Upper lobe of left lung (tissue), 6 donors: ENCODE results near the gene TSEN54. TPM values are rescaled to one million over a fixed set of nuclear protein-coding genes. Genes with fewer than 3 reads are reported as not detected.

Experiments
- ATAC-seq, 2 donors: fragments of 200-7000 bp; cut with Tn5 transposase; one replicate each; pipeline ENCODE4 v1.9.1; 2022; ENCODE audit warnings: mild to moderate bottlenecking in 2 of 2, moderate library complexity in 2 of 2; ENCODE audit not compliant: low FRiP score in 2 of 2
- DNase-seq, 2 donors: peaks; one replicate each; pipeline ENCODE4 v3.0.0-alpha.2; 2019 to 2020
- H3K27ac ChIP-seq, 4 donors: fragments of 200-600 bp; sonication (generic); one replicate each; pipeline ENCODE4 v1.5.1; 2016 to 2019
- H3K27me3 ChIP-seq, 4 donors: fragments of 200-600 bp; sonication (generic); one replicate each; pipeline ENCODE4 v1.5.1; 2017 to 2019
- H3K36me3 ChIP-seq, 4 donors: fragments of 200-600 bp; sonication (generic); one replicate each; pipeline ENCODE4 v1.5.1; 2016 to 2019
- H3K4me1 ChIP-seq, 4 donors: fragments of 200-600 bp; sonication (generic); one replicate each; pipeline ENCODE4 v1.5.1; 2018 to 2019
- H3K4me3 ChIP-seq, 4 donors: fragments of 200-600 bp; sonication (generic); one replicate each; pipeline ENCODE4 v1.5.1; 2017 to 2019; ENCODE audit warnings: mild to moderate bottlenecking in 2 of 4, moderate library complexity in 1 of 4
- H3K9me3 ChIP-seq, 4 donors: fragments of 200-600 bp; sonication (generic); one replicate each; pipeline ENCODE4 v1.5.1; 2018 to 2019
- EP300 ChIP-seq, 4 donors: sonication (generic); formaldehyde crosslinking; IDR thresholded peaks; one replicate each; pipeline ENCODE4 v1.5.1; 2017; ENCODE audit warnings: antibody characterized with exemption in 4 of 4, control low read depth in 2 of 4
- POLR2A ChIP-seq, 4 donors: fragments of 450-650 bp; IDR thresholded peaks; one replicate each; pipeline ENCODE4 v1.5.1; 2016 to 2017; ENCODE audit warnings: antibody characterized with exemption in 4 of 4, mild to moderate bottlenecking in 2 of 4
- POLR2AphosphoS5 ChIP-seq, 2 donors: sonication (generic); formaldehyde crosslinking; IDR thresholded peaks; one replicate each; pipeline ENCODE4 v1.5.1; 2017; ENCODE audit warnings: antibody characterized with exemption in 2 of 2
- WGBS, 2 donors: methylation state at CpG; one replicate each; pipeline ENCODE4 v1.1.5; 2017 to 2018; 5-methylcytosine and 5-hydroxymethylcytosine counted together
- total RNA-seq, 6 donors: library from RNA; depleted of rRNA in 4 of 6; stranded (reverse); fragments of >200 nt in 4 of 6; gene quantifications; one replicate each; pipeline versions ENCODE4 v1.1.0 to v1.2.1, GENCODE V29; 2016 to 2021
- TF ChIP-seq, protein P1 (sequence below), 6 experiments: fragments of 450-650 bp in 4 of 6; fragments of 200-600 bp in 2 of 6; sonication (generic) in 2 of 6; IDR thresholded peaks; one replicate each; pipeline ENCODE4 v1.5.1; 2016 to 2019; ENCODE audit warnings: antibody characterized with exemption in 6 of 6
- donor health status: DM: no; HTN: no; CAD: no; lungs with moderate emphysema.
- donor health status: DM: no; HTN: yes; CAD: no; lungs with severe emphysema.

TSEN54 gene
- total RNA-seq, 6 donors from 2014 or later = 19.5 to 125 (median 31.3) TPM

DNA sequence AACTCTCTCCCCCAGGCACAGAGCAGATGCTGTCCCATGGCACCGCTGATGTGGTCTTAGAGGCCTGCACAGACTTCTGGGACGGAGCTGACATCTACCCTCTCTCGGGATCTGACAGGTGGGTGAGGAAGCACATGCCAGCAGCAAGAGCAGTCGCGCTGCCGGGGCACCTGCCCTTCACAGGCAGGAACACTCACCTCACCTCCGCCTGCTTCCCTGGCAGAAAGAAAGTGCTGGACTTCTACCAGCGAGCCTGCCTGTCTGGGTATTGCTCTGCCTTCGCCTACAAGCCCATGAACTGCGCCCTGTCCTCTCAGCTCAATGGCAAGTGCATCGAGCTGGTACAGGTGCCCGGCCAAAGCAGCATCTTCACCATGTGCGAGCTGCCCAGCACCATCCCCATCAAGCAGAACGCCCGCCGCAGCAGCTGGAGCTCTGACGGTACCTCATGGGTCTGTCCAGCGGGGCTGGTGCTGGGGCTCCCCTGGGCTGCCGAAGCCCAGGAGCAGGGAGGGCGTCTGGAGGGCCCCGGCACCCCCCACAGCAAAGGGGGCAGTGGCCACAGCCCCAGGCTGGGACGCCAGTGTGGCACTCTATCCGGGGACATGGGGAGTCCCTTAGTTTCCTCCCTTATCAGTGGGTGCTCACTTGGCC is 22.7 kb upstream of the TSEN54 start:
- Histone ChIP-seq H3K4me3 (no peak overlapping the region), H3K36me3 (peaks cover 17 to 80% (median 68%) of the 10 kb centered on the region in 4 donors), H3K4me1 (peaks cover 20 to 30% (median 29%) of the 10 kb centered on the region in 4 donors), H3K27me3 (no peaks in the 10 kb centered on the region), H3K27ac (no peak overlapping the region), H3K9me3 (no peaks in the 10 kb centered on the region)
- DNase-seq (peak in 1 of 2 donors; percentile 61), ATAC-seq (no peak)
- TF ChIP-seq, protein P1, sequence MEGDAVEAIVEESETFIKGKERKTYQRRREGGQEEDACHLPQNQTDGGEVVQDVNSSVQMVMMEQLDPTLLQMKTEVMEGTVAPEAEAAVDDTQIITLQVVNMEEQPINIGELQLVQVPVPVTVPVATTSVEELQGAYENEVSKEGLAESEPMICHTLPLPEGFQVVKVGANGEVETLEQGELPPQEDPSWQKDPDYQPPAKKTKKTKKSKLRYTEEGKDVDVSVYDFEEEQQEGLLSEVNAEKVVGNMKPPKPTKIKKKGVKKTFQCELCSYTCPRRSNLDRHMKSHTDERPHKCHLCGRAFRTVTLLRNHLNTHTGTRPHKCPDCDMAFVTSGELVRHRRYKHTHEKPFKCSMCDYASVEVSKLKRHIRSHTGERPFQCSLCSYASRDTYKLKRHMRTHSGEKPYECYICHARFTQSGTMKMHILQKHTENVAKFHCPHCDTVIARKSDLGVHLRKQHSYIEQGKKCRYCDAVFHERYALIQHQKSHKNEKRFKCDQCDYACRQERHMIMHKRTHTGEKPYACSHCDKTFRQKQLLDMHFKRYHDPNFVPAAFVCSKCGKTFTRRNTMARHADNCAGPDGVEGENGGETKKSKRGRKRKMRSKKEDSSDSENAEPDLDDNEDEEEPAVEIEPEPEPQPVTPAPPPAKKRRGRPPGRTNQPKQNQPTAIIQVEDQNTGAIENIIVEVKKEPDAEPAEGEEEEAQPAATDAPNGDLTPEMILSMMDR (IDR thresholded peaks at IDR 0.05) = no peak
- no peak for TF ChIP-seq EP300 (IDR thresholded peaks at IDR 0.05)
- TF ChIP-seq POLR2A (IDR thresholded peaks at IDR 0.05) = no peak
- TF ChIP-seq POLR2AphosphoS5 (IDR thresholded peaks at IDR 0.05) = no peak
- 96% methylated on average over 23 of the region's 23 CpGs; no CpG with 5 or more reads in 1 of the 2 donors for WGBS, 2 donors

DNA sequence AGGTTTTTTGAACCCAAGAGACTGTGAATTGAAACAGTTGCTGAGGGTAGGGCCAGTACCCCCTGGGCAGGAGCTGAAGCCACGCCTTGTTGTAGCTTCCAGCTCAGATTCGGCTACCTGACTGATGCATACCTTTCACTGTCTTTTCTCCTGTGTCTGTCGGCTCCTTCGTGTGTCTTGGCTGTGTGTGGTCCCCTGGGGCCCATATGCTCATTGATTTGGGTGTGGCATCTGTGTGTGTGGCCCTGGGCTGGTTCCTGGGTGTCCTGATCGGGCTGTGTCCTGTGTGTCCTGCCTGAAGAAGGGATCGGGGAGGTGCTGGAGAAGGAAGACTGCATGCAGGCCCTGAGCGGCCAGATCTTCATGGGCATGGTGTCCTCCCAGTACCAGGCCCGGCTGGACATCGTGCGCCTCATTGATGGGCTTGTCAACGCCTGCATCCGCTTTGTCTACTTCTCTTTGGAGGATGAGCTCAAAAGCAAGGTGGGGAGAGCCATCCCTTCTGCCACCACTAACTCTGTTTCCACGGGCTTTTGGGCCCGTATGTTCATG is 21.9 kb upstream of the TSEN54 start:
- 93 to 94% methylated on average over 13 to 14 of the region's 14 CpGs for WGBS, 2 donors
- H3K4me1 ChIP-seq = peaks cover 27 to 33% (median 33%) of the 10 kb centered on the region in 4 donors
- H3K4me3 ChIP-seq = no peak overlapping the region
- no peaks in the 10 kb centered on the region for H3K27me3 ChIP-seq
- peaks cover 17 to 85% (median 75%) of the 10 kb centered on the region in 4 donors for H3K36me3 ChIP-seq
- no peaks in the 10 kb centered on the region for H3K9me3 ChIP-seq
- H3K27ac ChIP-seq = no peak overlapping the region
- no peak for ATAC-seq
- DNase-seq = no peak
- no peak for TF ChIP-seq POLR2AphosphoS5 (IDR thresholded peaks at IDR 0.05)
- TF ChIP-seq, protein P1 (IDR thresholded peaks at IDR 0.05) = no peak
- no peak for TF ChIP-seq EP300 (IDR thresholded peaks at IDR 0.05)
- no peak for TF ChIP-seq POLR2A (IDR thresholded peaks at IDR 0.05)

DNA sequence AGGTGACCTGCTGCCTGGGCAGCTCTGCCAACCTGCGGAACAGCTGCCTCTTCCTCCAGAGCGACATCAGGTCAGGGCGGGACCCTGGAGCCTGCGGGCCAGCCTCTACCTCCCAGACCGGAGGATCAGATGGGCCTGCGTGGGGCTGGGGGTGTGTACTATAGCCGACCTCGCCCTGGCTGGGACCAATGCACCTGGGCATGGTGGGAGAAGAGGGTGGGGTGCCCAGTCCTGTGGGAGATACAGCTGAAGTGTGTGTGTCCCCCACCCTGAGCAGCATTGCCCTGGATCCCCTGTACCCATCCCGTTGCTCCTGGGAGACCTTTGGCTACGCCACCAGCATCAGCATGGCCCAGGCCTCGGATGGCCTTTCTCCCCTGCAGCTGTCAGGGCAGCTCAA is 20.3 kb upstream of the TSEN54 start:
- Histone ChIP-seq H3K4me1 (peaks cover 22 to 28% (median 23%) of the 10 kb centered on the region in 4 donors), H3K27ac (no peak overlapping the region), H3K9me3 (no peaks in the 10 kb centered on the region), H3K27me3 (no peaks in the 10 kb centered on the region), H3K4me3 (no peak overlapping the region), H3K36me3 (peaks cover 17 to 97% (median 86%) of the 10 kb centered on the region in 4 donors)
- peak in 1 of 2 donors; percentile 62 for DNase-seq
- no peak for ATAC-seq
- TF ChIP-seq POLR2AphosphoS5 (IDR thresholded peaks at IDR 0.05) (no peak), EP300 (IDR thresholded peaks at IDR 0.05) (no peak), POLR2A (IDR thresholded peaks at IDR 0.05) (no peak)
- TF ChIP-seq, protein P1 (IDR thresholded peaks at IDR 0.05) = no peak
- 97% methylated on average over 11 of the region's 11 CpGs; no CpG with 5 or more reads in 1 of the 2 donors for WGBS, 2 donors

DNA sequence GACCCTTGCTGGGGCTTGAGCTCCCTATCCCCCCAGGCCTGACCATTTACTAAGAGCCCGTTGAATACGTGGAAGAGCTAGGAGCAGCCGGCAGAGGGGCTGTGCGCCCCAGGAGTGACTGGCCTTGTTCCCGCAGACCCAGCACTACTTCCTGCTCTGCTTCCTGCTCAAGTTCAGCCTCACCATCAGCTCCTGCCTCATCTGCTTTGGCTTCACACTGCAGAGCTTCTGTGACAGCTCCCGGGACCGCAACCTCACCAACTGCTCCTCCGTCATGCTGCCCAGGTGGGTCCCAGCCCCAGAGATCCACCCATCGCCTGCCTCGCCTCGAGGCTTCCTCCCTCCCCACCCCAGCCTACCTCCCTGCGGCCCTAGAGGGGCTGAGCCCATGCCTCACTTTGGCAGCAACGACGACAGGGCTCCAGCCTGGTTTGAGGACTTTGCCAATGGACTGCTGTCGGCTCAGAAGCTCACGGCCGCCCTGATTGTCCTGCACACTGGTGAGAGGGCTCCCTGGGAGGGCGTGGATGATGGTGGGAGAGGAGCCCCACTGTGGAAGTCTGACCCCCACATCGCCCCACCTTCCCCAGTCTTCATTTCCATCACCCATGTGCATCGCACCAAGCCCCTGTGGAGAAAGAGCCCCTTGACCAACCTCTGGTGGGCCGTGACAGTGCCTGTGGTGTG is 18.1 kb upstream of the TSEN54 start:
- Histone ChIP-seq H3K27me3 (no peaks in the 10 kb centered on the region), H3K9me3 (no peaks in the 10 kb centered on the region), H3K4me3 (peak overlapping the region in 2 of 4 donors; percentile 6 to 21), H3K4me1 (peaks cover 16 to 30% (median 24%) of the 10 kb centered on the region in 4 donors), H3K27ac (peak overlapping the region; percentile 44 to 78 (median 57)), H3K36me3 (peaks cover 8 to 97% (median 81%) of the 10 kb centered on the region in 4 donors)
- DNase-seq (no peak), ATAC-seq (no peak)
- TF ChIP-seq EP300 (IDR thresholded peaks at IDR 0.05) (no peak), POLR2AphosphoS5 (IDR thresholded peaks at IDR 0.05) (no peak), POLR2A (IDR thresholded peaks at IDR 0.05) (no peak)
- TF ChIP-seq, protein P1 (IDR thresholded peaks at IDR 0.05) = no peak
- WGBS, 2 donors = 54 to 63% methylated on average over 15 to 21 of the region's 21 CpGs
